ENCODE results near the gene KYNU. TPM values are rescaled to one million over a fixed set of nuclear protein-coding genes. Genes with fewer than 3 reads are reported as not detected.

The KYNU gene
- total and polyA plus RNA-seq, 3 experiments from 2014 or later, result 0.20 TPM; not detected in 2

GRCh38 chr2:142933916-142934315, 56.5 kb downstream of the KYNU start:
- H3K27me3 Mint-ChIP-seq, result no peaks in the 10 kb centered on the region
- DNase-seq, result no peak
- Histone ChIP-seq H3K4me1 (ENCODE audit: insufficient read depth, low read length) (no peaks in the 10 kb centered on the region), H3K4me3 (ENCODE audit: low read length) (no peak overlapping the region), H3K36me3 (ENCODE audit: insufficient read depth, low read length) (no peaks in the 10 kb centered on the region), H3K9me3 (ENCODE audit: low read length) (no peaks in the 10 kb centered on the region), H3K27me3 (ENCODE audit: insufficient read depth, low read length, poor library complexity, severe bottlenecking) (no peaks in the 10 kb centered on the region), H3K27ac (ENCODE audit: low read depth, low read length) (no peak overlapping the region)
- no peaks in the 10 kb centered on the region for H3K36me3 Mint-ChIP-seq
- no peak overlapping the region for H3K4me3 Mint-ChIP-seq
- no peaks in the 10 kb centered on the region for H3K4me1 Mint-ChIP-seq
- ChIA-PET POLR2A (no interaction called here), CTCF (no interaction called here)
- H3K9me3 Mint-ChIP-seq, result no peaks in the 10 kb centered on the region
- H3K27ac Mint-ChIP-seq, result no peak overlapping the region

- no peaks in the 10 kb centered on the region for H3K4me1 Mint-ChIP-seq
- H3K9me3 Mint-ChIP-seq, result no peaks in the 10 kb centered on the region
- no peaks in the 10 kb centered on the region for H3K27me3 ChIP-seq (ENCODE audit: insufficient read depth, low read length, poor library complexity, severe bottlenecking)
- no peaks in the 10 kb centered on the region for H3K36me3 Mint-ChIP-seq
- no peaks in the 10 kb centered on the region for H3K9me3 ChIP-seq (ENCODE audit: low read length)
- H3K4me1 ChIP-seq (ENCODE audit: insufficient read depth, low read length), result no peaks in the 10 kb centered on the region
- no peak for DNase-seq
- H3K4me3 ChIP-seq (ENCODE audit: low read length), result no peak overlapping the region
- H3K27ac Mint-ChIP-seq, result peak overlapping the region in 2 of 8 donors; percentile 16 to 24
- no peak overlapping the region for H3K27ac ChIP-seq (ENCODE audit: low read depth, low read length)
- no peaks in the 10 kb centered on the region for H3K36me3 ChIP-seq (ENCODE audit: insufficient read depth, low read length)
- no peak overlapping the region for H3K4me3 Mint-ChIP-seq
- H3K27me3 Mint-ChIP-seq, result peaks cover 0 to under 1% of the 10 kb centered on the region in 2 donors
- CTCF ChIA-PET, result no interaction called here
- POLR2A ChIA-PET, result no interaction called here
These were observed 58.2 kb downstream of the KYNU start for GRCh38 chr2:142935563-142936089.

- Mint-ChIP-seq H3K27me3 (peaks cover 3 to 4% of the 10 kb centered on the region in 2 donors), H3K4me3 (no peak overlapping the region), H3K9me3 (no peaks in the 10 kb centered on the region), H3K36me3 (no peaks in the 10 kb centered on the region), H3K27ac (no peak overlapping the region), H3K4me1 (no peaks in the 10 kb centered on the region)
- DNase-seq, result no peak
- H3K27ac ChIP-seq (ENCODE audit: low read depth, low read length), result no peak overlapping the region
- no peaks in the 10 kb centered on the region for H3K4me1 ChIP-seq (ENCODE audit: insufficient read depth, low read length)
- ChIA-PET POLR2A (no interaction called here), CTCF (no interaction called here)
- H3K9me3 ChIP-seq (ENCODE audit: low read length), result no peaks in the 10 kb centered on the region
- no peaks in the 10 kb centered on the region for H3K27me3 ChIP-seq (ENCODE audit: insufficient read depth, low read length, poor library complexity, severe bottlenecking)
- no peak overlapping the region for H3K4me3 ChIP-seq (ENCODE audit: low read length)
- H3K36me3 ChIP-seq (ENCODE audit: insufficient read depth, low read length), result no peaks in the 10 kb centered on the region
These were observed 59.2 kb downstream of the KYNU start for GRCh38 chr2:142936629-142937028.

GRCh38 chr2:142937347-142937746, 59.9 kb downstream of the KYNU start:
- CTCF ChIA-PET, result no interaction called here

GRCh38 chr2:142938240-142938639, 60.8 kb downstream of the KYNU start:
- no peaks in the 10 kb centered on the region for H3K36me3 Mint-ChIP-seq
- no peak overlapping the region for H3K4me3 Mint-ChIP-seq
- Histone ChIP-seq H3K36me3 (ENCODE audit: insufficient read depth, low read length) (no peaks in the 10 kb centered on the region), H3K27ac (ENCODE audit: low read depth, low read length) (no peak overlapping the region), H3K4me1 (ENCODE audit: insufficient read depth, low read length) (no peaks in the 10 kb centered on the region), H3K9me3 (ENCODE audit: low read length) (no peaks in the 10 kb centered on the region), H3K4me3 (ENCODE audit: low read length) (no peak overlapping the region), H3K27me3 (ENCODE audit: insufficient read depth, low read length, poor library complexity, severe bottlenecking) (no peaks in the 10 kb centered on the region)
- DNase-seq, result no peak
- ChIA-PET CTCF (no interaction called here), POLR2A (no interaction called here)
- H3K27ac Mint-ChIP-seq, result no peak overlapping the region
- H3K27me3 Mint-ChIP-seq, result peaks cover 3 to 5% of the 10 kb centered on the region in 2 donors
- H3K4me1 Mint-ChIP-seq, result no peaks in the 10 kb centered on the region
- H3K9me3 Mint-ChIP-seq, result no peaks in the 10 kb centered on the region

More at GRCh38 chr2:142937347-142937746, 59.9 kb downstream of the KYNU start:
- POLR2A ChIA-PET, result no interaction called here
- H3K4me1 ChIP-seq (ENCODE audit: insufficient read depth, low read length), result no peaks in the 10 kb centered on the region
- Mint-ChIP-seq H3K27ac (no peak overlapping the region), H3K9me3 (no peaks in the 10 kb centered on the region), H3K4me1 (no peaks in the 10 kb centered on the region), H3K4me3 (no peak overlapping the region), H3K36me3 (no peaks in the 10 kb centered on the region), H3K27me3 (peaks cover 3 to 5% of the 10 kb centered on the region in 2 donors)
- no peaks in the 10 kb centered on the region for H3K27me3 ChIP-seq (ENCODE audit: insufficient read depth, low read length, poor library complexity, severe bottlenecking)
- no peaks in the 10 kb centered on the region for H3K9me3 ChIP-seq (ENCODE audit: low read length)
- no peak overlapping the region for H3K4me3 ChIP-seq (ENCODE audit: low read length)
- no peak overlapping the region for H3K27ac ChIP-seq (ENCODE audit: low read depth, low read length)
- DNase-seq, result no peak
- H3K36me3 ChIP-seq (ENCODE audit: insufficient read depth, low read length), result no peaks in the 10 kb centered on the region

GRCh38 chr2:142940606-142941223, 63.3 kb downstream of the KYNU start:
- Mint-ChIP-seq H3K4me3 (no peak overlapping the region), H3K36me3 (no peaks in the 10 kb centered on the region), H3K9me3 (no peaks in the 10 kb centered on the region), H3K27ac (no peak overlapping the region), H3K4me1 (no peaks in the 10 kb centered on the region), H3K27me3 (peaks cover 3 to 5% of the 10 kb centered on the region in 2 donors)
- Histone ChIP-seq H3K4me1 (ENCODE audit: insufficient read depth, low read length) (no peaks in the 10 kb centered on the region), H3K4me3 (ENCODE audit: low read length) (no peak overlapping the region), H3K27me3 (ENCODE audit: insufficient read depth, low read length, poor library complexity, severe bottlenecking) (no peaks in the 10 kb centered on the region), H3K27ac (ENCODE audit: low read depth, low read length) (no peak overlapping the region), H3K36me3 (ENCODE audit: insufficient read depth, low read length) (no peaks in the 10 kb centered on the region), H3K9me3 (ENCODE audit: low read length) (no peaks in the 10 kb centered on the region)
- ChIA-PET CTCF (no interaction called here), POLR2A (interaction anchor here (0.7 kb wide), 1 partner anchor 944 kb away, joined by 3 read pairs; no protein-coding TSS in a partner anchor)
- no peak for DNase-seq

- Histone ChIP-seq H3K27ac (ENCODE audit: low read depth, low read length) (no peak overlapping the region), H3K4me3 (ENCODE audit: low read length) (no peak overlapping the region), H3K36me3 (ENCODE audit: insufficient read depth, low read length) (no peaks in the 10 kb centered on the region), H3K27me3 (ENCODE audit: insufficient read depth, low read length, poor library complexity, severe bottlenecking) (no peaks in the 10 kb centered on the region), H3K9me3 (ENCODE audit: low read length) (no peaks in the 10 kb centered on the region), H3K4me1 (ENCODE audit: insufficient read depth, low read length) (no peaks in the 10 kb centered on the region)
- Mint-ChIP-seq H3K27ac (no peak overlapping the region), H3K4me3 (peak overlapping the region in 1 of 7 donors; percentile 51), H3K4me1 (no peaks in the 10 kb centered on the region), H3K36me3 (no peaks in the 10 kb centered on the region), H3K27me3 (peaks cover 3 to 9% of the 10 kb centered on the region in 2 donors), H3K9me3 (no peaks in the 10 kb centered on the region)
- POLR2A ChIA-PET, result no interaction called here
- CTCF ChIA-PET, result no interaction called here
- DNase-seq, result no peak
These were observed 65.2 kb downstream of the KYNU start for GRCh38 chr2:142942690-142943089.

GRCh38 chr2:142944264-142944663, 66.8 kb downstream of the KYNU start:
- H3K36me3 ChIP-seq (ENCODE audit: insufficient read depth, low read length), result no peaks in the 10 kb centered on the region
- no peaks in the 10 kb centered on the region for H3K4me1 ChIP-seq (ENCODE audit: insufficient read depth, low read length)
- H3K27ac Mint-ChIP-seq, result no peak overlapping the region
- no peak overlapping the region for H3K4me3 ChIP-seq (ENCODE audit: low read length)
- H3K4me1 Mint-ChIP-seq, result no peaks in the 10 kb centered on the region
- H3K27me3 Mint-ChIP-seq, result peaks cover 12 to 15% of the 10 kb centered on the region in 2 donors
- no peak for DNase-seq
- no peaks in the 10 kb centered on the region for H3K27me3 ChIP-seq (ENCODE audit: insufficient read depth, low read length, poor library complexity, severe bottlenecking)
- H3K36me3 Mint-ChIP-seq, result no peaks in the 10 kb centered on the region
- ChIA-PET POLR2A (no interaction called here), CTCF (no interaction called here)
- no peak overlapping the region for H3K27ac ChIP-seq (ENCODE audit: low read depth, low read length)
- H3K4me3 Mint-ChIP-seq, result no peak overlapping the region
- H3K9me3 Mint-ChIP-seq, result peaks cover 0 to 5% (median 0%) of the 10 kb centered on the region in 5 donors
- H3K9me3 ChIP-seq (ENCODE audit: low read length), result no peaks in the 10 kb centered on the region
